OCI-M1 (cell line): ENCODE measurements around the gene TTC6.
A peak's percentile ranks its signal among the peaks of the same experiment; 100 is the strongest.
"Not testable (repeated sequence)": the region's sequence is repeated elsewhere in the genome, so short reads cannot be mapped to it uniquely, and the experiment has no call there.

Experiments used
- DNase-seq: peaks from one replicate; lab custom pipeline; 2025; lab: John Stamatoyannopoulos, UW

Gene TTC6

GRCh38 chr14:37594971-37595808 lies at the start of gene TTC6, which contains the start of gene FOXA1:
Gene TTC6 (plus strand): TSS chr14:37595629. CDS start chr14:37622065, 26,436 bp downstream.
Gene FOXA1 (minus strand): TSS chr14:37595249. CDS start chr14:37594972, 277 bp downstream.
- no peak for DNase-seq

GRCh38 chr14:37546621-37547447 lies 48.6 kb upstream of the TTC6 start:
- no peak for DNase-seq

- DNase-seq, result no peak
Measured at GRCh38 chr14:37550511-37550910, 44.9 kb upstream of the TTC6 start.

GRCh38 chr14:37551119-37551518 lies 44.3 kb upstream of the TTC6 start:
- no peak for DNase-seq

- DNase-seq, result no peak
Measured at GRCh38 chr14:37553935-37554550, 41.4 kb upstream of the TTC6 start.

- DNase-seq, result not testable (repeated sequence)
Measured at GRCh38 chr14:37555596-37555995, 39.8 kb upstream of the TTC6 start.

- no peak for DNase-seq
Measured at GRCh38 chr14:37558740-37559139, 36.7 kb upstream of the TTC6 start.

GRCh38 chr14:37559386-37559785 lies 36.0 kb upstream of the TTC6 start:
- DNase-seq, result no peak

- DNase-seq, result no peak
Measured at GRCh38 chr14:37563189-37563588, 32.2 kb upstream of the TTC6 start.

GRCh38 chr14:37565550-37565949 lies 29.9 kb upstream of the TTC6 start:
- DNase-seq, result peak; percentile 5

GRCh38 chr14:37566811-37567371 lies 28.5 kb upstream of the TTC6 start:
- DNase-seq, result no peak

- DNase-seq, result no peak
Measured at GRCh38 chr14:37569729-37570128, 25.7 kb upstream of the TTC6 start.

GRCh38 chr14:37571391-37571790 lies 24.0 kb upstream of the TTC6 start:
- no peak for DNase-seq

GRCh38 chr14:37573356-37573755 lies 22.1 kb upstream of the TTC6 start:
- no peak for DNase-seq

GRCh38 chr14:37579274-37579673 lies 16.2 kb upstream of the TTC6 start:
- DNase-seq, result no peak

GRCh38 chr14:37580146-37580545 lies 15.3 kb upstream of the TTC6 start:
- no peak for DNase-seq

GRCh38 chr14:37583358-37584210 lies 11.8 kb upstream of the TTC6 start:
- DNase-seq, result no peak

- no peak for DNase-seq
Measured at GRCh38 chr14:37584211-37585100, 11.0 kb upstream of the TTC6 start.

GRCh38 chr14:37585101-37585511 lies 10.3 kb upstream of the TTC6 start:
- no peak for DNase-seq
